Breast epithelium (tissue), 4 donors: ENCODE measurements around the gene SPPL3. TPM values are rescaled to one million over a fixed set of nuclear protein-coding genes. Genes with fewer than 3 reads are reported as not detected.

ENCODE experiments used
- DNase-seq, 2 donors: peaks; one replicate each; pipeline ENCODE4 v3.0.0-alpha.2; 2019; ENCODE audit warnings: low spot score in 2 of 2
- H3K27ac ChIP-seq, 2 donors: fragments of 200-600 bp; sonication (generic) in 1 of 2; one replicate each; pipeline ENCODE4 v1.5.1; 2016 to 2019; ENCODE audit warnings: mild to moderate bottlenecking in 1 of 2
- H3K27me3 ChIP-seq, 2 donors: fragments of 200-600 bp; sonication (generic) in 1 of 2; one replicate each; pipeline versions ENCODE4 v1.5.1 to v1.6.0; 2017 to 2019; ENCODE audit warnings: control low read depth in 1 of 2, mild to moderate bottlenecking in 1 of 2
- H3K36me3 ChIP-seq: fragments of 200-600 bp; one replicate; pipeline ENCODE4 v1.5.1; 2019
- H3K4me1 ChIP-seq, 2 donors: fragments of 200-600 bp; sonication (generic); one replicate each; pipeline ENCODE4 v1.5.1; 2016 to 2019; ENCODE audit warnings: control low read depth in 1 of 2
- H3K4me3 ChIP-seq, 3 donors: fragments of 200-600 bp; sonication (generic); 1 replicate in 2 of 3; 2 replicates in 1 of 3; pipeline ENCODE4 v1.5.1; 2016 to 2019; ENCODE audit warnings: mild to moderate bottlenecking in 3 of 3, moderate library complexity in 2 of 3
- H3K9me3 ChIP-seq, 2 donors: fragments of 200-600 bp; sonication (generic) in 1 of 2; one replicate each; pipeline ENCODE4 v1.5.1; 2016 to 2019; ENCODE audit warnings: control low read depth in 1 of 2
- POLR2A ChIP-seq: fragments of 450-650 bp; IDR thresholded peaks from one replicate; pipeline ENCODE4 v1.6.1; 2016; ENCODE audit warnings: antibody characterized with exemption, mild to moderate bottlenecking, moderate library complexity
- POLR2AphosphoS5 ChIP-seq, 3 donors: sonication (generic); formaldehyde crosslinking; IDR thresholded peaks; one replicate each; pipeline ENCODE4 v1.6.1; 2017; ENCODE audit warnings: antibody characterized with exemption in 3 of 3
- intact Hi-C: fragments of 100-400 bp; cut with DNase I; formaldehyde crosslinking; loops from one replicate; pipeline ENCODE4 v1.15.1; 2023; ENCODE audit warnings: low total_unique reads
- total RNA-seq, 3 donors: library from RNA; depleted of rRNA; stranded (reverse); fragments of >200 nt; gene quantifications; one replicate each; pipeline ENCODE4 v1.1.0, GENCODE V29; 2016
- TF ChIP-seq, protein P1 (sequence below), 3 donors: fragments of 450-650 bp; IDR thresholded peaks; one replicate each; pipeline ENCODE4 v1.5.1; 2016 to 2017; ENCODE audit warnings: antibody characterized with exemption in 3 of 3, mild to moderate bottlenecking in 3 of 3, moderate library complexity in 3 of 3

SPPL3 gene
- total RNA-seq, 3 donors from 2014 or later = 19.0 to 27.1 (median 22.0) TPM

DNA sequence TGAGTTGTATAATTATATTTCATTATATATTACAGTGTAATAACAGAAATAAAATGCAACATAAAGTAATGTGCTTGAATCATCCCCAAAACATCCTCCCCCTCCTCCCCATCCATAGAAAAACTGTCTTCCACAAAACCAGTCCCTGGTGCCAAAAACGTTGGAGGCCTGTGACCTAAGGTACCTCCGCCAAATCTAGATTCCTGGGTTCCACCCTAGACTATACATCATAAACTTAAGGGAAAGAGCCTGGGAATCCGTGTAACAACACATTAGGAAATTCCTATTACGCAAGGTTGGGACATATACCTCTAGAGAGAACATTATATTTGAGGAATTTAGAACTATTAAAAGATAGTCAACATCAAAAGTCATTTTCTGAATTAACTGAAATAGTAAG is 38.0 kb downstream of the SPPL3 start:
- no peak overlapping the region for H3K4me3 ChIP-seq
- DNase-seq = no peak
- H3K27me3 ChIP-seq = no peaks in the 10 kb centered on the region
- intact Hi-C loops = no loop called here
- TF ChIP-seq POLR2A = no peak
- no peak for TF ChIP-seq POLR2AphosphoS5 (IDR thresholded peaks at IDR 0.05)
- TF ChIP-seq, protein P1, sequence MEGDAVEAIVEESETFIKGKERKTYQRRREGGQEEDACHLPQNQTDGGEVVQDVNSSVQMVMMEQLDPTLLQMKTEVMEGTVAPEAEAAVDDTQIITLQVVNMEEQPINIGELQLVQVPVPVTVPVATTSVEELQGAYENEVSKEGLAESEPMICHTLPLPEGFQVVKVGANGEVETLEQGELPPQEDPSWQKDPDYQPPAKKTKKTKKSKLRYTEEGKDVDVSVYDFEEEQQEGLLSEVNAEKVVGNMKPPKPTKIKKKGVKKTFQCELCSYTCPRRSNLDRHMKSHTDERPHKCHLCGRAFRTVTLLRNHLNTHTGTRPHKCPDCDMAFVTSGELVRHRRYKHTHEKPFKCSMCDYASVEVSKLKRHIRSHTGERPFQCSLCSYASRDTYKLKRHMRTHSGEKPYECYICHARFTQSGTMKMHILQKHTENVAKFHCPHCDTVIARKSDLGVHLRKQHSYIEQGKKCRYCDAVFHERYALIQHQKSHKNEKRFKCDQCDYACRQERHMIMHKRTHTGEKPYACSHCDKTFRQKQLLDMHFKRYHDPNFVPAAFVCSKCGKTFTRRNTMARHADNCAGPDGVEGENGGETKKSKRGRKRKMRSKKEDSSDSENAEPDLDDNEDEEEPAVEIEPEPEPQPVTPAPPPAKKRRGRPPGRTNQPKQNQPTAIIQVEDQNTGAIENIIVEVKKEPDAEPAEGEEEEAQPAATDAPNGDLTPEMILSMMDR (IDR thresholded peaks at IDR 0.05) = no peak
- H3K4me1 ChIP-seq = no peaks in the 10 kb centered on the region
- H3K9me3 ChIP-seq = no peaks in the 10 kb centered on the region
- H3K36me3 ChIP-seq = no peaks in the 10 kb centered on the region
- H3K27ac ChIP-seq = no peak overlapping the region

DNA sequence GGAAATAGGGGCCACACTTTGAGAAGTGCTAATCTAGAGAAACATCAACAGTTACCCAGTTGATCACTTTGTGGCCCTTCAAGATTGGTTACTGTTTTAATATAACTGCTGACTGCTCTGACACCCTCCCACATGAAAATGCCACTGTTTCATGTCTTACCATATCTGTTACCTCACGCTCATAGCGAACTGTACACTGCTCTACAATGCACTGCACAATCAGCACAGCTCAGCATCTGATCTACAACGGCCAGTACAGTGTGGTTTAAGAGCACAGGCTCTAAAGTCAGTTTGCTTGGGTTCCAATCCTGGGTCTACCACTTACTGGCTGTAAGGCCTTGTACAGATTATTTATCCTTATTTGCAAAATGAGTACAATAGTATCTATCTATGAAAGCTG is 39.1 kb downstream of the SPPL3 start:
- no peak for DNase-seq
- TF ChIP-seq, protein P1 (IDR thresholded peaks at IDR 0.05) = no peak
- Histone ChIP-seq H3K4me3 (no peak overlapping the region), H3K9me3 (no peaks in the 10 kb centered on the region), H3K27me3 (no peaks in the 10 kb centered on the region), H3K4me1 (no peaks in the 10 kb centered on the region), H3K27ac (no peak overlapping the region), H3K36me3 (no peaks in the 10 kb centered on the region)
- intact Hi-C loops = no loop called here

DNA sequence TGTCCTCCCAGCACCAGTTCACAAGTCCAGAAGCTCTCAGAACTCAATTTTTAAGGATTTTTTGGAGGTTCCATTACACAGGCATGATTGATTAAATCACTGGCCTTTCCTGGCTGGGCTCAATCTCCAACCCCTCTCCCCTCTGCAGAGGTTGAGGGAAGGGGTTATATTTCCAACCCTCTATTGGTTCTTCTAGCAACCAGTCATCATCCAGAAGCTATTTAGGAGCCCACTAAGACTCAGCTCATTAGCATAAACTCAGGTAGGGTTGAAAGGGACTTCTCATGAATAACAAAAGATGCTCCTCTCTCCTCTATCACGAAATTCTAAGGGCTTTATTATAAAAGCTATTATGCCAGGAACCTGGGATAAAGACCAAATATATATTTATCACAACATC is 41.5 kb downstream of the SPPL3 start:
- Histone ChIP-seq H3K4me3 (no peak overlapping the region), H3K36me3 (no peaks in the 10 kb centered on the region), H3K27ac (no peak overlapping the region), H3K27me3 (no peaks in the 10 kb centered on the region), H3K9me3 (peaks cover 0 to 4% of the 10 kb centered on the region in 2 donors), H3K4me1 (no peaks in the 10 kb centered on the region)
- DNase-seq = no peak
- TF ChIP-seq POLR2AphosphoS5 (IDR thresholded peaks at IDR 0.05) = no peak
- TF ChIP-seq, protein P1 (IDR thresholded peaks at IDR 0.05) = no peak
- TF ChIP-seq POLR2A = no peak
- intact Hi-C loops = no loop called here

DNA sequence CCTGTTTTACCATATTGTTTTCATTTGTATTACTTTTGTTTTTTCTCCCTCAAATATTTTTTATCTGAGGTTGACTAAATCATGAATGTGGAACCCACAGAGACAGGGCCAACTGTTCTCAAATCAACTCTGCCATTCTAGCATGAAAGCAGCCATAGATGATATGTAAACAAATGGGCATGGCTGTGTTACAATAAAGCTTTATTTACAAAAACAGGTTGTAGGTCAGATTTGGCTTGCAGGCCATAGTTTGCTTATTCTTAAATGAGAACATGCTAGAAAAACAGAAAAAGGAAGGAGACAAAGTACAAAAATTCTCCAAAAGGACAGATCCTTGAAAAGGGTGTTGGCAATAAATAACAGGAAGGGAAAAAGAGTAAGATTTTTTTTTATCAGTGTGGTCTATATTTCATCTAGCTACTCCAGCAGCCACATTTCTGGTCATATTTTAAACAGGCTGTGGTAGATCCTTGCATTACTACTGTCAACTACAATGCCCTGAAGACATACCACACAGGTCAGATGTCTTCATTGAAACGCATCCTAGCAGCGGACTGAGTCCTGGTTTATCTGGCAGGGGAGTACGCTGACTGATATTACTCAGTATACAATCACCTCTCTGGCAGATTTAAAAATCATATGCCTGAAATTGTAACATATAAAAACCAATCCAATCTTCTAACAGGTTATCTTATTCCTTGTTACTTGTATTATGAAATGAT is 42.9 kb downstream of the SPPL3 start:
- DNase-seq = no peak
- TF ChIP-seq POLR2A = no peak
- TF ChIP-seq POLR2AphosphoS5 (IDR thresholded peaks at IDR 0.05) = no peak
- TF ChIP-seq, protein P1 (IDR thresholded peaks at IDR 0.05) = no peak
- H3K27me3 ChIP-seq = no peaks in the 10 kb centered on the region
- no peak overlapping the region for H3K27ac ChIP-seq
- H3K4me1 ChIP-seq = no peaks in the 10 kb centered on the region
- peaks cover 0 to 4% of the 10 kb centered on the region in 2 donors for H3K9me3 ChIP-seq
- H3K4me3 ChIP-seq = no peak overlapping the region
- no peaks in the 10 kb centered on the region for H3K36me3 ChIP-seq
- intact Hi-C loops = no loop called here

DNA sequence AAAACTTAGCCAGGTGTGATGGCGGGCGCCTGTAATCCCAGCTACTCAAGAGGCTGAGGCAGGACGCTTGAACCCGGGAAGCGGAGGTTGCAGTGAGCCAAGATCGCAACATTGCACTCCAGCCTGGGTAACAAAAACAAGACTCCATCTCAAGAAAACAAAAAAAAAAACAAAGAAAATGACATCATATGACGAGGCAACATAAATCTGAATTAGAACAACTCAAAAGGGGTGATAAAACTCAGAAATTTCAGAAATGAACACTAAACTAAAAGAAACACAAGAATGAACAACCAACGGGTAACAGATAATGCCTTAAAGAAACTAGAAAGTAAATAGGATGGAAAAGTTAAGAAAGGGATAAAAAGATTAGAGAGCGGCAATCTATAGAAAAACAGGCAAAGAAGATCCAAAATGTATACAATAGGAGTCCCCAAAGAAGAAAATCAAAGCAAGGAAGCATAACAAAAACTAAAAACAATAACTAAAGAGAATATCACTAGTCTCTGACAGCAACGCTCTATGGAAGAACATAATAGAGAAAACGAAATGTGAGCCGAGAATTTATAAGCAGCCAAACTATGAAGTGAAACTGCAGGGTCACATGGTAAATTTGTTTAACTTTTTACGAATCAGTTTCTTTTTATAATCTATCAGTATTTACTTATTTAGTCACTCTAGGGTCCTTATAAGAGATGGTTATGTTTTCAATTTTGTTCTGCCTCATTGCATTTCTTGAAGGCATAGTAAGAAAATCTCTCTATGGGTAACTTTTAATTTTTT is 45.7 kb downstream of the SPPL3 start:
- TF ChIP-seq POLR2A = no peak
- TF ChIP-seq, protein P1 (IDR thresholded peaks at IDR 0.05) = no peak
- TF ChIP-seq POLR2AphosphoS5 (IDR thresholded peaks at IDR 0.05) = no peak
- peaks cover 0 to 4% of the 10 kb centered on the region in 2 donors for H3K9me3 ChIP-seq
- intact Hi-C loops = no loop called here

More for the DNA sequence above, 45.7 kb downstream of the SPPL3 start:
- H3K4me1 ChIP-seq = no peaks in the 10 kb centered on the region
- DNase-seq = no peak
- no peaks in the 10 kb centered on the region for H3K36me3 ChIP-seq
- H3K4me3 ChIP-seq = no peak overlapping the region
- H3K27ac ChIP-seq = no peak overlapping the region
- H3K27me3 ChIP-seq = no peaks in the 10 kb centered on the region
